HG03442 (cell line): ENCODE results near the gene PFKFB3.
A peak's percentile ranks its signal among the peaks of the same experiment; 100 is the strongest.

Experiments
- ATAC-seq: cut with Tn5 transposase; IDR thresholded peaks from one replicate; pipeline ENCODE4 v1.9.1; 2021; ENCODE audit warnings: mild to moderate bottlenecking, moderate library complexity; ENCODE audit not compliant: unreplicated experiment

Gene PFKFB3

GRCh38 chr10:6300106-6300783 is 97.5 kb downstream of the PFKFB3 start:
- ATAC-seq, result peak; percentile 78

- ATAC-seq, result no peak
Observed at GRCh38 chr10:6300784-6301460, 98.2 kb downstream of the PFKFB3 start.

GRCh38 chr10:6301488-6302075 is 98.8 kb downstream of the PFKFB3 start:
- ATAC-seq, result no peak
